Measurements from ENCODE around the gene RALGAPA1.
"Not testable (repeated sequence)": the region's sequence is repeated elsewhere in the genome, so short reads cannot be mapped to it uniquely, and the experiment has no call there.

The RALGAPA1 gene

GRCh38 chr14:35619998-35620397 is 189.1 kb downstream of the RALGAPA1 start:
- ATAC-seq = not testable (repeated sequence)

- not testable (repeated sequence) for ATAC-seq
These were observed 189.6 kb downstream of the RALGAPA1 start for GRCh38 chr14:35619461-35619860.

- no peak for ATAC-seq
These were observed 191.6 kb downstream of the RALGAPA1 start for GRCh38 chr14:35617500-35617899.

- ATAC-seq = no peak
These were observed 201.7 kb downstream of the RALGAPA1 start for GRCh38 chr14:35607380-35607779.

GRCh38 chr14:35600253-35600652 is 208.8 kb downstream of the RALGAPA1 start:
- ATAC-seq = no peak

GRCh38 chr14:35594616-35595015 is 214.5 kb downstream of the RALGAPA1 start:
- no peak for ATAC-seq

GRCh38 chr14:35587373-35587772 is 221.7 kb downstream of the RALGAPA1 start:
- not testable (repeated sequence) for ATAC-seq

GRCh38 chr14:35578639-35579038 is 230.5 kb downstream of the RALGAPA1 start:
- no peak for ATAC-seq

GRCh38 chr14:35578135-35578534 is 231.0 kb downstream of the RALGAPA1 start:
- ATAC-seq = no peak

- no peak for ATAC-seq
These were observed 232.2 kb downstream of the RALGAPA1 start for GRCh38 chr14:35576856-35577255.

- ATAC-seq = no peak
These were observed 232.8 kb downstream of the RALGAPA1 start for GRCh38 chr14:35576260-35576659.

- ATAC-seq = no peak
These were observed 235.2 kb downstream of the RALGAPA1 start for GRCh38 chr14:35573911-35574310.

- ATAC-seq = no peak
These were observed 237.5 kb downstream of the RALGAPA1 start for GRCh38 chr14:35571598-35571997.

GRCh38 chr14:35565871-35566464 is 243.1 kb downstream of the RALGAPA1 start:
- no peak for ATAC-seq

- ATAC-seq = no peak
These were observed 250.4 kb downstream of the RALGAPA1 start for GRCh38 chr14:35558680-35559079.

- ATAC-seq = no peak
These were observed 251.8 kb downstream of the RALGAPA1 start for GRCh38 chr14:35557221-35557747.

- ATAC-seq = no peak
These were observed 252.5 kb downstream of the RALGAPA1 start for GRCh38 chr14:35556548-35556947.

GRCh38 chr14:35553808-35554207 is 255.3 kb downstream of the RALGAPA1 start:
- ATAC-seq = no peak

- ATAC-seq = no peak
These were observed 258.0 kb downstream of the RALGAPA1 start for GRCh38 chr14:35551081-35551480.

- ATAC-seq = no peak
These were observed 259.5 kb downstream of the RALGAPA1 start for GRCh38 chr14:35549551-35549950.

- no peak for ATAC-seq
These were observed 266.1 kb downstream of the RALGAPA1 start for GRCh38 chr14:35543006-35543405.

- ATAC-seq = no peak
These were observed 269.1 kb downstream of the RALGAPA1 start for GRCh38 chr14:35539969-35540368.

GRCh38 chr14:35535483-35536112 is 273.5 kb downstream of the RALGAPA1 start:
- ATAC-seq = no peak

- ATAC-seq = peak; percentile 68 to 73
These were observed 274.1 kb downstream of the RALGAPA1 start for GRCh38 chr14:35534873-35535482.
